NB4 (cell line): ENCODE data around the gene SH2B3.

ENCODE experiments used
- MYC ChIP-seq: IDR thresholded peaks from 2 replicates; pipeline ENCODE4 v1.6.1; 2011; ENCODE audit warnings: low read depth, low read length
- POLR2A ChIP-seq: IDR thresholded peaks from 2 replicates; pipeline ENCODE4 v1.6.1; 2011; ENCODE audit warnings: mild to moderate bottlenecking; ENCODE audit not compliant: insufficient read length; ENCODE audit errors: extremely low read depth
- TF ChIP-seq, protein P1 (sequence below): IDR thresholded peaks from one replicate; pipeline ENCODE4 v1.5.1; 2012; ENCODE audit warnings: low read depth, low read length
- TF ChIP-seq, protein P2 (sequence below): IDR thresholded peaks from 2 replicates; pipeline ENCODE4 v1.6.1; 2011; ENCODE audit warnings: low read depth, low read length

DNA sequence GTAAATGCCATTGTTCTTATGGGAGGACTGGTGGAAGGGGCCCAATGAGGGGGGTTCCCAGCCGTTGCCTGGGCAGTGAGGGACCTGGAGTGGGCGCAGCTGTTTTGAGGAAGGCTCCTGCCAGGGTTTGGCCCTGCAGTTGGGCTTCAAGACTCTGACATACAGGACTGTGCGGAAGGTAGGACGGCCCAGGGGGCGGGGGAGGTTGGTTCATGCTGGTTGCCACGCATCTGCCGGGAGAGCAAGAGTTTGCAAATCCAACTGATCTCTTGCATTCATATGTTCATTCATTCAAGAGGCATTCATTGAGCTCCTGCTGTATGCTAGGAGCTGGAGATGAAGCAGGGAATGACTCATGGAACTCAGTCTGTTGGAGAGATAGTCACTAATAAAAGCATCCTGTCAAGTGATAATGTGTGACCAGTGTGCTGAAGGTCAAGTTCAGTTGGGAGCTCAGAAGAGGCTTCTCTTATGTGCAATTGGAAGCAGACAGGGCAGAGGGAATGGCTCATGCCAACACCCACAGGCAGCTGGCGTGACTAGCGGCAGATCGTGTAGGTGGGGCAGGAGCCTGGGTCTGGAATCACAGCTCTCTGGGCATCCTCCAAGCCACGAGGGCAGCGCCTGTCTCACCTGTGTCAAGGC, 7.8 kb downstream of the SH2B3 start:
- TF ChIP-seq, protein P1, sequence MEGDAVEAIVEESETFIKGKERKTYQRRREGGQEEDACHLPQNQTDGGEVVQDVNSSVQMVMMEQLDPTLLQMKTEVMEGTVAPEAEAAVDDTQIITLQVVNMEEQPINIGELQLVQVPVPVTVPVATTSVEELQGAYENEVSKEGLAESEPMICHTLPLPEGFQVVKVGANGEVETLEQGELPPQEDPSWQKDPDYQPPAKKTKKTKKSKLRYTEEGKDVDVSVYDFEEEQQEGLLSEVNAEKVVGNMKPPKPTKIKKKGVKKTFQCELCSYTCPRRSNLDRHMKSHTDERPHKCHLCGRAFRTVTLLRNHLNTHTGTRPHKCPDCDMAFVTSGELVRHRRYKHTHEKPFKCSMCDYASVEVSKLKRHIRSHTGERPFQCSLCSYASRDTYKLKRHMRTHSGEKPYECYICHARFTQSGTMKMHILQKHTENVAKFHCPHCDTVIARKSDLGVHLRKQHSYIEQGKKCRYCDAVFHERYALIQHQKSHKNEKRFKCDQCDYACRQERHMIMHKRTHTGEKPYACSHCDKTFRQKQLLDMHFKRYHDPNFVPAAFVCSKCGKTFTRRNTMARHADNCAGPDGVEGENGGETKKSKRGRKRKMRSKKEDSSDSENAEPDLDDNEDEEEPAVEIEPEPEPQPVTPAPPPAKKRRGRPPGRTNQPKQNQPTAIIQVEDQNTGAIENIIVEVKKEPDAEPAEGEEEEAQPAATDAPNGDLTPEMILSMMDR: no peak
- TF ChIP-seq POLR2A: no peak
- TF ChIP-seq, protein P2, sequence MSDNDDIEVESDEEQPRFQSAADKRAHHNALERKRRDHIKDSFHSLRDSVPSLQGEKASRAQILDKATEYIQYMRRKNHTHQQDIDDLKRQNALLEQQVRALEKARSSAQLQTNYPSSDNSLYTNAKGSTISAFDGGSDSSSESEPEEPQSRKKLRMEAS: no peak
- TF ChIP-seq MYC: no peak
